ENCODE measurements around the gene FOXO1.

- TF ChIP-seq EZH2 (IDR thresholded peaks at IDR 0.05; ENCODE audit: low read depth) = no peak
- TF ChIP-seq, protein P1, sequence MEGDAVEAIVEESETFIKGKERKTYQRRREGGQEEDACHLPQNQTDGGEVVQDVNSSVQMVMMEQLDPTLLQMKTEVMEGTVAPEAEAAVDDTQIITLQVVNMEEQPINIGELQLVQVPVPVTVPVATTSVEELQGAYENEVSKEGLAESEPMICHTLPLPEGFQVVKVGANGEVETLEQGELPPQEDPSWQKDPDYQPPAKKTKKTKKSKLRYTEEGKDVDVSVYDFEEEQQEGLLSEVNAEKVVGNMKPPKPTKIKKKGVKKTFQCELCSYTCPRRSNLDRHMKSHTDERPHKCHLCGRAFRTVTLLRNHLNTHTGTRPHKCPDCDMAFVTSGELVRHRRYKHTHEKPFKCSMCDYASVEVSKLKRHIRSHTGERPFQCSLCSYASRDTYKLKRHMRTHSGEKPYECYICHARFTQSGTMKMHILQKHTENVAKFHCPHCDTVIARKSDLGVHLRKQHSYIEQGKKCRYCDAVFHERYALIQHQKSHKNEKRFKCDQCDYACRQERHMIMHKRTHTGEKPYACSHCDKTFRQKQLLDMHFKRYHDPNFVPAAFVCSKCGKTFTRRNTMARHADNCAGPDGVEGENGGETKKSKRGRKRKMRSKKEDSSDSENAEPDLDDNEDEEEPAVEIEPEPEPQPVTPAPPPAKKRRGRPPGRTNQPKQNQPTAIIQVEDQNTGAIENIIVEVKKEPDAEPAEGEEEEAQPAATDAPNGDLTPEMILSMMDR (conservative IDR thresholded peaks at IDR 0.05) = no peak
These were observed 88.4 kb downstream of the FOXO1 start for GRCh38 chr13:40578055-40578454.
